BLaER1 (cell line): ENCODE data around the gene LHX4.

ENCODE experiments used
- H3K27ac ChIP-seq: shearing (Covaris generic); formaldehyde crosslinking; 2 replicates; pipeline ENCODE4 v1.8.1; 2022
- H3K27me3 ChIP-seq: shearing (Covaris generic); formaldehyde crosslinking; 2 replicates; pipeline ENCODE4 v1.8.1; 2022
- H3K36me3 ChIP-seq: shearing (Covaris generic); formaldehyde crosslinking; 2 replicates; pipeline ENCODE4 v1.8.1; 2022
- H3K4me1 ChIP-seq: shearing (Covaris generic); formaldehyde crosslinking; 2 replicates; pipeline ENCODE4 v1.8.1; 2022
- H3K4me2 ChIP-seq: shearing (Covaris generic); formaldehyde crosslinking; 2 replicates; pipeline ENCODE4 v1.8.1; 2022
- H3K4me3 ChIP-seq: shearing (Covaris generic); formaldehyde crosslinking; 2 replicates; pipeline ENCODE4 v1.8.1; 2022
- H3K9ac ChIP-seq: shearing (Covaris generic); formaldehyde crosslinking; 2 replicates; pipeline ENCODE4 v1.8.1; 2022
- H3K9me3 ChIP-seq: shearing (Covaris generic); formaldehyde crosslinking; 2 replicates; pipeline ENCODE4 v1.8.1; 2022
- H4K20me1 ChIP-seq: shearing (Covaris generic); formaldehyde crosslinking; 2 replicates; pipeline ENCODE4 v1.8.1; 2022
- Cebpa-rat ChIP-seq: shearing (Covaris generic); IDR thresholded peaks from 2 replicates; pipeline ENCODE4 v1.8.1; 2022

The LHX4 gene

GRCh38 chr1:180310095-180310494 lies 80.0 kb downstream of the LHX4 start:
- no peak for TF ChIP-seq Cebpa-rat
- Histone ChIP-seq H3K4me1 (no peaks in the 10 kb centered on the region), H4K20me1 (0 out of 2 replicates have a peak, but pooled peaks cover 3% of the 10 kb centered on the region), H3K27me3 (no peaks in the 10 kb centered on the region), H3K27ac (no peak overlapping the region), H3K9ac (no peak overlapping the region), H3K36me3 (peaks cover 26% of the 10 kb centered on the region), H3K4me2 (no peak overlapping the region), H3K4me3 (no peak overlapping the region), H3K9me3 (peaks cover 10% of the 10 kb centered on the region)

GRCh38 chr1:180311011-180311730 lies 81.1 kb downstream of the LHX4 start:
- Histone ChIP-seq H3K9ac (no peak overlapping the region), H3K4me3 (no peak overlapping the region), H4K20me1 (0 out of 2 replicates have a peak, but pooled peaks cover 13% of the 10 kb centered on the region), H3K36me3 (peaks cover 25% of the 10 kb centered on the region), H3K9me3 (peaks cover 10% of the 10 kb centered on the region), H3K4me2 (no peak overlapping the region), H3K27ac (no peak overlapping the region), H3K4me1 (no peaks in the 10 kb centered on the region), H3K27me3 (no peaks in the 10 kb centered on the region)
- TF ChIP-seq Cebpa-rat, result no peak

- no peak overlapping the region for H3K27ac ChIP-seq
- no peak overlapping the region for H3K4me3 ChIP-seq
- H4K20me1 ChIP-seq, result peaks cover 25% of the 10 kb centered on the region; the same call in 1 of the 2 replicates
- no peaks in the 10 kb centered on the region for H3K27me3 ChIP-seq
- no peaks in the 10 kb centered on the region for H3K9me3 ChIP-seq
- H3K9ac ChIP-seq, result no peak overlapping the region
- peaks cover 23% of the 10 kb centered on the region for H3K36me3 ChIP-seq
- H3K4me1 ChIP-seq, result no peaks in the 10 kb centered on the region
- H3K4me2 ChIP-seq, result no peak overlapping the region
- no peak for TF ChIP-seq Cebpa-rat
Measured at GRCh38 chr1:180312926-180313325, 82.9 kb downstream of the LHX4 start.

- no peak overlapping the region for H3K4me3 ChIP-seq
- no peaks in the 10 kb centered on the region for H3K4me1 ChIP-seq
- H4K20me1 ChIP-seq, result peaks cover 11% of the 10 kb centered on the region; the same call in 1 of the 2 replicates
- H3K27ac ChIP-seq, result no peak overlapping the region
- no peak overlapping the region for H3K9ac ChIP-seq
- H3K36me3 ChIP-seq, result peaks cover 25% of the 10 kb centered on the region
- peaks cover 39% of the 10 kb centered on the region for H3K9me3 ChIP-seq
- H3K27me3 ChIP-seq, result no peaks in the 10 kb centered on the region
- H3K4me2 ChIP-seq, result no peak overlapping the region
- no peak for TF ChIP-seq Cebpa-rat
Measured at GRCh38 chr1:180327089-180327488, 97.0 kb downstream of the LHX4 start.
